Stimulated activated CD4-positive, alpha-beta T cell treated with anti-CD3 and anti-CD28 coated beads, TNF-alpha, amount 100 ng/mL, for 24 hours (primary cell): ENCODE data around the gene ELK4.

ENCODE experiments used
- DNase-seq, 3 experiments: peaks; one replicate each; pipeline ENCODE4 v3.0.0-alpha.2; 2020; ENCODE audit warnings: low read depth in 3 of 3

ELK4 gene

DNA sequence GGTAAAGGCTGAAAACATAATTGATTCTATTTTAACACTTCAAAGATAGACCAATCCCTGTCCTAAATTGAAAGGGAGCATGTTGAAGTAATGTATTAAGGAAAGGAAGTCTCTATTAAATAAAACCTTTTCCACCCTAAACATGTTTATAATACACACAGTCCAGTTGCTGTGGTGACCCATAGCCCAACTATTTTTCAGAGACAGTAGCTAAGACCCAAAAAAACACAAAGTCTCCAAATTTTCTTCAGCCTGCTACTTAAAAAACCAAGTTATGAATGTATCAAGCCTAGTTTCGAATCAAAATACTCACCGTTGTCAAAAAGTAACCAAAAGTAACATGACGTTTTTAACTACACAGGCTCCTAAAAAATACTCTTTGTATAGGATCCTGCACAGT, 1.6 kb downstream of the ELK4 start:
- DNase-seq, result no peak

DNA sequence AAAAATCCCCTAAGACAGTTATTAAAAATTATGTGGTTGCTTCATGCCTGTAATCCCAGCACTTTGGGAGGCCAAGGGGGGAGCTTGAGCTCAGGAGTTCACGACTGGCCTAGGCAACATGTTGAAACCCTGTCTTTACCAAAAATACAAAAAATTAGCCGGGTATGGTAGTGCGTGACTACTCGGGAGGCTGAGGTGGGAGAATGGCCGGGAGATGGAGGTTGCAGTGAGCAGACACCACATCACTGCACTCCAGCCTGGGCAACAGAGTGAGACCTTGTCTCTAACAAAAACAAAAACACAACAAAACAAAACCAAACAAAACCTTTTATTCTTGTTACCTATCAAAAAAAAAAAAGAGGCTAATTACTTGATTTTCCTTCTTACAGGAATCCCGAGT, 2.1 kb downstream of the ELK4 start:
- DNase-seq, result no peak

DNA sequence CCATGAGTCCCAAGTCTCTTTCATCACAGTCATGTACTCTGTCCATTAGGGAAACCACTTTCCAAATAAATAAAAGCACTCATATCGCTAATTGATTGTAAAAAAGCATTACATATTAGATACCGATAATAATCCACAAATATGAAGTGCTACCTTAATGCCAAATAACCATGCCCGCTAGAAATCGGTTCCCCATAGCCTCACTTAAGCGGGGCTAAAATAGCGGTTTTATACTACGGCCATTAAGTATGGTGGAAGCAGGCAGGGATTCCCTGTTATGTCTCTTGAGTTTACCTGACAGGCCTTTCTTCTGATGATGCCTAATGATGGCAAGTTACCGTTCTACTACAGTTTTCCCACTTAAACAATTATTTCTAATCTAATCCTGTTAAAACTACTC, 3.9 kb downstream of the ELK4 start:
- no peak for DNase-seq

DNA sequence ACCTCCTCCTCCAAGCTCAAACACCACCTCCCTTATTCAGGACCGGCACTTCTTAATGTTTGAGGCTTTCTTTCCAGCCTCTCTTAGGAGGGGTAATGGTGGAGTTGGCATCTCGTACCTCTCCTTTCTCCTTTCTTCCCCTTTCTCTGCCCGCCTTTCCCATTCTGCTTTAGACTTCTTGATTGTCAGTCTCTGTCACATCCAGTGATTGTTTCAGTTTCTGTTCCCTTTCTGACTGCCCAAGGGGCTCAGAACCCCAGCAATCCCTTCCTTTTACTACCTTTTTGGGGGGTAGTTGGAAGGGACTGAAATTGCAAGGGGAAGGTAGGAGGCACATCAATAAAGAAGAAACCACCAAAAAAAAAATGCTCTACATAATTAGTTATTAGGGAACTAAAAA, 5.6 kb downstream of the ELK4 start:
- no peak for DNase-seq

DNA sequence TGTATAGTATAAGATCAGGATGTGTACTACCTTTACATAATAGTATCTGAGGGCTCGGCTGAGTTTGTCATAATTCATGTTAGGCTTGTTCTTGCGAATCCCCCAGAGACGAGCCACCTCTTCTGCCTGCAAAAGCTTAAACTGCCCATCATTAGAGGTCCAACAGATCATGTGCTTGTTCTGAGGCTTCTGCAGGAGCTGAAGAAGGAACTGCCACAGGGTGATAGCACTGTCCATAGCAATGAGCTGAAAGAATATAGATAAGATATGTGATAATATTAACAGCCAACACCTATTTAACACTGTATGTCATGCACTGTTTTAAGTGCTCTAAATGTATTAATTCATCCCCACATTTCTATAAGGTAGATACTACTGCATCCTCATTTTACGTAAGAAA, 8.2 kb downstream of the ELK4 start:
- no peak for DNase-seq

DNA sequence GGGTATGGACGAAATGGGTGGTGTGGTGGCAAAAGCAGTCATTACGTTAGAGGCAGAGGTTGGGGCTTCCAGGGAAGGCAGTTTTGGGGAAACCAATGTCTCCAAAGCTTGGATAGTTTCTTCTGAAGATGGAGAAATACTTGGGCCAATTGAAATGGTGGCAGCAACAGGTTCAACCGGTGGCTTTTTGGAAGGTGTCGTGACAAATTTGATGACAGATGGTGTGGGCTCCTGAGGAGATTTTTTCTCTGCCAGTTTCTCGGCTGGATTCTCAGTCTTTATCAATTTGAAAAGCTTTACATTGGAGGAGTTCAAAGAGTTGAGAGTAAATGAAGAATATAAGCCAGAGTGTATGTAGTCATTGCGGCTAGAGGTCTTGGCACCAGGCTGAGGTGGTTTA, 11.5 kb downstream of the ELK4 start:
- DNase-seq, result no peak

DNA sequence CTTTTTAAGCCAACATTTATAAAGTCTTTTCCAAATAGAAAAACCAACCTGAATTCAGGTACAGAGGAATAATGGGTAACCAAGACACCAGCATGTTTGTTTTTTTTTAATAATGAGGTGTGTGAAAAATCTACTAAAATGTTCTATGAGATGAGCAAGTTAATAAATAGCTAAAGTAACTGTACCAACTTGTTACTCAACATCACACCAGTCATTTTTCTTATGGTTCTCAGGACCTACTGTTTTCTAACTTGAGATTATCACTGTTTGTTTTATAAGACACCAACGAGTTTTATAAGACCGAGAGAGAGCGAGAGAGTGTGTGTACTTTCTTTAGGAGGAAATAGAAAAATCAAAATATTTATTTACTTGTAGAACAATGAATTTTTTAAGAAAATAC, 12.4 kb downstream of the ELK4 start:
- DNase-seq, result no peak

DNA sequence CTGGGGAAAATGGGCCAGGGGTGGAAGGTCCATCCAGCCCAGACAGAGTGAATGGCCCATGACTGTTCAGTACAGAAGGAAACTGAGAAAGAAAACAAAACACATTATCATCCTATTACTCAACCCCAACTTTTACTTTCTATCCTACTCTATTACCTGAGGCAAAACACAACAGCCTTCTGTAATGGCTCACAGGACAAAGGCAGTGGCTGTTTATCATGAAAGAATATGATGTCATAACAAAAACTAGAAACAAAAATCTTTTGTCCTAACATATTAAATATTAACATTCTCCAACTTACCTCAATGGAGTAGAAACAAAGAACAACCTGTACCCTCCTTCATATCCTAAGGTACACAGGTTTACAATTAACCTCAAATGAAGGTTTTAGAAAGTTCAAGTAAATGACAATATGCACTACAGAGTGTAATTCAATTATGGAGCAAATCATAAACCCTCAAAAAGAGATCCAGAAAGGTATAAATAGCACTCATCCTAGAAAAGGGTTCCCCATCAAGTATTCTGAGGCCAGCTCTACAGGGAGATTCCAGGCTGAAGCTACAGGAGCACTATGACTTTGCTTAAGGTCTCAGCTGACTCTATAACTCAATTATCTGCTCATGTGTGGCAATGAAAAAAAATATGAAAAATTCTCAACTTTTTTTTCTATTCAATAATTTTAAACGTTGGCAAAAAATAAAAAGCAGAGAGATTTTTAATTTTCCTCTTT, 15.1 kb downstream of the ELK4 start:
- no peak for DNase-seq

DNA sequence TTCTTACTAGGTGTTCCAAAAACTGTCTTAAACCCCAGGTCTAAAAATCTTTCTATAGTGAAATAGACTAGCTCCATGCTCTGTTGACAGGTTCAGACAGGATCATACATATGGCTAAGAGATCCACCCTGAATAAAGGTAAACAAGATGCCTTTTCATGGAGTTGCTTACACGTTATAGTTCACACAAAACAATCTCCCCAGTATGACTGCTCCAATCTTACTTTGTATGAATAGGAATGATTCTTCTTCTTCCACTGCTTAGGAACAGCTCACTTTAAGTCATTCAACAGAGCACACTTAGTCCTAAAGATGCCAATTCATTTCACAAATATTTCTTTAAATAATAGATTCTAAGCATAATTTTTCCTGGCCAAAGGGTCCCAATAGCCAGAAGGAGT, 16.0 kb downstream of the ELK4 start:
- DNase-seq, result no peak

DNA sequence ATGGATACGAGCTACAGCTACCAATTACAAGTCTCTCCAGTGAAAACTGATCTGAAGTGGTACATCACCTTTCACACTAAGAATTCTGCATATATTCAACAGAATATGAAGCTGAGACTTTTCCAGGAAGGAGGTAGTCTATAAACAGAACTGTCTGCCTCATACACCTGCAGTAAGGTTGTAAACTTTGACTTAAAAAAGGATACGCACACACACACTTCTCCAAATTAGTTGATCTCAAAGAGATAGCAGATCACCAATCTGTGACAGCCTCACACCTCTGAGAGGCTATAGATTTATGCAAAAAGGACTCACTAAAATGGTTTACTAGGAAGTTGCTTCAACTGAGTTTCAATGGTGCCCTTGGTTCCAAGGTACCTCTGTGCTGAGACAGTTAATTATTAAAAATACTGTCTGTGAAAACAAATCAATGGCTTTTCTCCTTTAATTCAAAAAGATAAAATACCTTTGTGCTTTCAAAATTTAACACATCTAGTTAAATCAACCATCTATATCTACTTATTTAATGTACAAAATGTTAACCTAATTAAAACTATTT, 17.9 kb downstream of the ELK4 start:
- no peak for DNase-seq

DNA sequence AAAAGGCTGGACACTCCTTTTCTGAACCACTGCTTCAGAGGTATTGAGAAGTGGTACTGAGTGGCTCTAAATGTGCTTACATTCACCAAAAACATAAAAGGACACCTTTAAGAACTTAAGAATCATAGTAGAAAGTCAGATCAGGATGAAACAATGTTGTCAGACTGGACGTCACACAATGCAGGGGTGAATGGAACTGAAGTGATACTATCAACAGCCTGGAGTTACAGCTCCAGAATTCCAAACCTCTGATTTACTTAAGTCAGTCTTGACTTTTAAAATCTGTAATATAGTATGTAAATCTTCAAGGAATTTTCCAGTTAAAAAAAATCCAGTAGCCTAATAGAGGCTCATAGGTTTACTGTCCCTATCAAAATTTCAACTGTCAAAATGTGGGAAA, 19.3 kb downstream of the ELK4 start:
- DNase-seq, result no peak

DNA sequence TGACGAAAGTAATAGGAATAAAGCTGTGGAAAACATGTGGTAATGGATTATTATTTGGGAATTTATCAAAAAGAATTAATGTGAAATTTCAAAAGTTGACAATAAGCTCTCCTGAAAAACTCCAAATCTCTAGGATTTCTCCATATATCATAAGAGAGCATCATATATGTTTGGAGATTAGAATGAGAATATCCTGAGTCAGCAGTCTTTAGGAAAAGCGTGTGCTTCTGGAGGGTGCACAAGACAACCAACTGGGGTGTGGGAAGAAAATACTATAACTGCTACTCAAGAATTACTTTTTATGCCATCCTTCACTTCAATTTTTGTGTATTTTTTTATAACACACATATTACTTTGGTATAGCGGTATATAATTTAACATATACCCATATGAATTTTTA, 19.7 kb downstream of the ELK4 start:
- DNase-seq, result no peak

DNA sequence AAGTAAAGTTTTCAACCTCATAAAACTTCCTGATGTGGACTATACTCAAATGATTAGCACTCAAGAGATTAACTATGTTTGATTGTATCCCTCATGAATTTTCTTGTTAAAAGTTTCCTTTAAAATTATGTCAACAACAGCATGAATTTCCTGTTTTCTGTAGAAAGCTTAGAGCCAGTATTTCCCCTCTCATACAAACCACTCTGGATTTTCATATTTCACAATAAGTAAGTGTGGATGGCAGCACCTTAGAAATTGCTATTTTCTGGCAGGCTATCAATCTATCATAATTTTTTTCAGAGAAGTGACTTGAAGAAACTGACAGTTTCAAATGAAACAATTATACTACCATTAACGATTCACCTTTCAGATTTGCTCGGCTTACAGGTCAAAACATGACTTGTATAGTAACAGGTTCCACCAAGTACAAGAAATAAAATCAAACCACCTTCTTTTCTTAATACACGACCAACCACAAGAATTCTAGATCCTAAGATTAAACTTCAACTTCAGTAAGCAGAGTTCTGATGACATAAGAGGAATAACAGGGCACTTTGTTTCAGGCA, 20.8 kb downstream of the ELK4 start:
- DNase-seq, result no peak

DNA sequence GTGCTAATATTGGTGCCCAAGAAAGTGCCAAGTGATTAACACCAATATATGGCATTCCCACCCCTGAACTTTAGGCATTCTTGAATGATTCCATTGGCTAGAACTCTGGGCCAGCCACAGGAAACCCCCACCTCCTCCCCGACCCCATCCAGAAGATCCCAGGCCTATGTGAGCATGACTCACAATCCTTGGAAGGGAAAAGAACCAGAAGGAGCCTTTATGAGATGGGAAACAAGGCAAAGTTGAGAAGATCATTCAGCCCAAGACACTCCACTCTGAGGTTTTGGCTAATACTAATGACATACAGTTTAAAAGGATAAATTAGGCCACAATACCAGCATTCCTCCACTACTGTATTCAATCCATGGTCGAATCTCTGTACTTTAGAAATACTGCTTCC, 21.8 kb downstream of the ELK4 start:
- no peak for DNase-seq

DNA sequence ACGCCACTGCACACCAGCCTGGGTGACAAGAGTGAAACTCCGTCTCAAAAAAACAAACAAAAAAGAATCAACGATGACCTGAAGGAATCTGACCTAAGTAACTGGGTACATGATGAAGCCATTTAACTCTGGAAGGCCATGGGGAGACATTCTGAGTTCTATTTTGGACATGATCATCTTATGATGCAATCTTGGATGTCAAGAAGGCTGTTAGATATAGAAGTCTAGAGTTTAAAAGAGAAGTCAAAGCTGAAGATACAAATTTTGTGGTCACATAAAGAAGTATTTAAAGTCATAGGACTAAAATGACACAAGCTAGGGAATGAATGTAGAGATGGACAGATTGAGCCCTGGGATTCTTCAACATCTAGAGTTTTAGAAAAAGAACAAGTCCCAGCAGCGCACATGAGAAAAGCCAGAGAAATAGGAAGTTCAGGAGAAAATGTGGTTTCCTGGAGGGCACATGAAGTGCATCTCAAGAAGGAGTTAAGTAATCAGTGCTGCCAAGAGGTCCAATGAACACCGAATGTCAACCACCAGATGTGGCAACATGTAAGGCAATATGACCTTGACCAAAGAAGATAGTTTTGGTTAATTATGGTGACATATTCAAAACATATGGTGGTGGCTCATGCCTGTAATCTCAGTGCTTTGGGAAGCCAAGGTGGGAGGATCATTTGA, 26.8 kb downstream of the ELK4 start:
- DNase-seq, result no peak

DNA sequence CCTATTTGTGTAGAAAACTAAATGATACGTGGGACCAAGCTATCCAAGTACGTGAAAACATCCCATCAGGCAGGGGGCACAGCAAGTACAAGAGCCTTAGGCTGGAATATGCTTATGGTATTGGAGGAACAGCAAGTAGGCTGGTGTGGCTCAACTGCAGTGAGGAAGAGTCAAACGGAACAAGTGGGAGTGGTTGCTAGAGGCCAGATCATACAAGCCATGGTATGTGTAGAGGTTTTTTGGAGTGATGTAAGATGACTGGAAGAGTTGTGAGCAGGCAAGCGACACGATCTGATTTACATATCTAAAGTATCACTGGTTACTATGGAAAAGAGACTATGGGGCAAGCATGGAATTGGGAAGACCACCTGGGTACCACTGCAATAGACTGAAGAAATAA, 27.8 kb downstream of the ELK4 start:
- no peak for DNase-seq

DNA sequence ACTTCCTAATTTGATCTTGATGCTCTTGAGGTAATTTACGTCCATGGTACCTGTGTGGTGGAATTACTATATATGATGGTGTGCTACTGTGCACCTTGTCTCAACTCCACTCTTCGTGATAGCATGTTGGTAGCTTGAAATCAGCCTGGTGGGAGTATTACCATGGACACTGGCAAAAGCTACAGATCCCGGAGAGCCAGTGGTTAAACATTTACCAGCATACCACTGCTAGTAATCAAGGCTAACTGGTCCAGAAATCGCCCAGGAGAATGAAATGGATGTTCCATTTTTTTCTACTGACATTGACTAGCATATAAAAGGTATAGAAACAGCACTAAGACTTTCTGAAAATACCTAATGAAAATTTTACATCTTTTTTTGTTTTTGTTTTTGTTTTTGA, 30.6 kb downstream of the ELK4 start:
- no peak for DNase-seq

DNA sequence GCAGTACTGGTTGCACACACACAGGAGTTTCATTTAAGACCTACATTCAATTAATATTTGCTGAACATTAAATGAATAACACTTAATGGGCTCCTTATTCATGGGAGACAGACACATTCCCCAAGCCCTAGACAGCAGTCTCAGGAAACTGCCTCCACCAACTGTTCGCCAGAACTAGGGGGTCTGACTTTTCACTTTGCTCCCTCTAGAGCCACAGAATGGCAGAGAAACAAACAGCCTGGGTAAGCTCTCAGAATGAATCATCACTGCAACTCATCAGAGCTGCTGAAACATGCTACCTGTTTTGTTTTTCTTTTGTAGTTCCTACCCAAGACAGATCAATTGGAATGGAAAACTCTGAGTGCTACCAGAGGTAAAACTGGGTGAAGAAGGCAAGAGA, 31.7 kb downstream of the ELK4 start:
- no peak for DNase-seq

DNA sequence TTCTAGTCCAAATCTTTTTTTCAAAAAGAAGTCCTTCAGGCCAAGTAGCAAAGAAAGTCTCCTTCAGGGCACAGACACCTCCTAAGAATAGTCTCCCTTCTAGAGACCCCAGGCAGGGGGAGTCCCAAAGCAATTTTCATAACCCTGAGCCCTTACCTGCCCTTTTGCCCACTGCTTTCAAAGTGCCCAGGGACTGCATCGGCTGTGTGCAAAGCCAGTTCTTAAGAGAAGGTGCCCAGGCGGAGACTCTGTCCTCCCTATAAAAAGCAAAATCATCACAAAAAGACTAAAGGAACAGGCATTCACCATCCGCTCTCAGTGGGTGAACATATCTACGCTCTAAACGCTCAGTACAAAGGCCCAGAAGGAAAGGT, 32.2 kb downstream of the ELK4 start:
- no peak for DNase-seq

DNA sequence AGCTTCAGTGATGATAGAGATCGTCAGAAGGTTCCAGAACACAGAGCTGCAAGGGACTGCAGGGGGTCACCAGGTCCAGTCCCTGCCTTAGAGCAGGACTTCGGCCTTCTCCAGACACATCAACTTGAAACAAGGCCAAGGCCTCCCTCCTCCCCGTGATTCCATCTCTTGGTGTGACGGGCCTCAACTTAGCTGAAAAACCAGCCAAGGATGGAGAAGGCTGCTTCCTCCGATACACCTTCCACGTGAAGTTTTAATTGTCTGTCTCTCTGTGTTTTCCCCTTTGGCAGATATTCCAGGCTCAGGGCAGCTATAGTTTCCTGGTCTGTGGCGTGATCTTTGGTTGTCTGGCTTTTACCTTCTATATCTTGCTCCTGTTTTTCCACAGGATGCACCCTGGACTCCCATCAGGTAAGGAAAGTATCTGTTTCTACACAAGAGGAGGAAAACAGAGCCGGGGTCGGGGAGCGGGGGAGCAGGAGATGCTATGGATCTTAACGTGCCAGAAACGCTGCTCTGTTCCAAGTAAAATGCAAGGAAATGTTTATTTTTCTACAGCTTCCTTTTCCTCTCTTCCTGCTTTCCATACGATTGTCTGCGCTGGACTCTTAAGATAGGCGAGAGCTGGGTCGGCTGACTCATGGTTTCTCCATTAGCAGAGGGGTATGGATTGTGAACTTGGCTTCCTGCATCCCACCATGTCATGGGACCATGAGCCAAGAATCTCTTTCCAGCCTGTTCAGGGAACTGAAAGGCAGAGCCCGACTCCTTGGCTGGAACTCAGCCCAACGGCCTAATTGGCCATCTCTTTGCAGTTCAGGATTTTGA, 32.8 kb downstream of the ELK4 start:
- DNase-seq, result no peak

DNA sequence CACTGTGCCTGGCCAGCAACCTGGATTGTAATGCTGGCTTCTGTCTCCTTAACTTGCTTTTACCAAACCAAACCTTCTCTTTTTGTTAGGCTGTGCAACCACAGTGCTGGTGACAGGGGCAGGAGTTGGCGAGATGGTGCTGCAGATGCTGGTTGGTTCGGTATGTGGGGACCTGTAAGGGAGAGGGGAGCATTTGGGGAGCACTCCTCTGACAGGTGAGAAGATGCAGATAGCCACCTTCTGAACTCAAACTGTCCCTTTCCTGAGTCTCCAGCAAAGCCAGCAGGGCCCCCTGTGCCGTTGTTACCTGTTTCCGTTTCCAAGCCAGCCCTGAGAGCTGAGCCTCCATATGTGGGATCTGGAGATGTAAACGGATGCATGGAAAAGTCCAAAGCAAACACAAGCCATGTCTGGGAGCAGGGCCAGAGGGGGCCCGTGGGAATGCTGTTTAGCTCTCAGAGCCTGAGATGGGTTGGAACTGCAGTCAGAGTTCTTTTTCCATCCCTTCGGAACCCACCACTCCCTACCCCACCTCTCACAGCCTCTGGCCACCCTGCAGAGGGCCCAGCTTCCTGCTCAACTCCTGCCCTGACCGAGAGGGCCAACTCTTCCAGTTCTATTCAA, 34.0 kb downstream of the ELK4 start:
- no peak for DNase-seq

DNA sequence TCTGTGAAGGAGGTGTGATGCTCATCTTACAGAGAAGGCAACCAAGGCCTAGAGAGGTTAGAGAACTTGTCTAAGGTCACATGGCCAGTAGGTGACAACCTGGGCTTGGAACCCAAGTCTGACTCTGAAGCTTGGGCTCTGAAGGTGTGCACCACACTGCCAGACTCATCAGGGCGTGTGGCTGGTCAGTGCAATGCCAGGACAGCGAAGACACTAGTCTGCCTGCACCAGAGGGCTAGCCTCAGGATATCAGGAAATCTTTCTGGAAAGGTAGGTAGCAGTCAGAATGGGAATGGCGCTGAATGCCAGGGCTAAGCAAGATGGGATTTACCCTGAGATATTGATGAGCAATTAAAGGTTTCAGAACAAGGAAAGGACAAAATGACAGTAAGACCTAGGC, 34.9 kb downstream of the ELK4 start:
- DNase-seq, result no peak
